Measurements from ENCODE around the gene ZNF236. TPM values are rescaled to one million over a fixed set of nuclear protein-coding genes. Genes with fewer than 3 reads are reported as not detected.

The ZNF236 gene
- total and polyA plus RNA-seq, 10 of the 15 experiments (the other 5 are each of a cell fraction or from before 2014, with no cell fraction given) = 1.0 to 14.4 (median 5.9) TPM

DNA sequence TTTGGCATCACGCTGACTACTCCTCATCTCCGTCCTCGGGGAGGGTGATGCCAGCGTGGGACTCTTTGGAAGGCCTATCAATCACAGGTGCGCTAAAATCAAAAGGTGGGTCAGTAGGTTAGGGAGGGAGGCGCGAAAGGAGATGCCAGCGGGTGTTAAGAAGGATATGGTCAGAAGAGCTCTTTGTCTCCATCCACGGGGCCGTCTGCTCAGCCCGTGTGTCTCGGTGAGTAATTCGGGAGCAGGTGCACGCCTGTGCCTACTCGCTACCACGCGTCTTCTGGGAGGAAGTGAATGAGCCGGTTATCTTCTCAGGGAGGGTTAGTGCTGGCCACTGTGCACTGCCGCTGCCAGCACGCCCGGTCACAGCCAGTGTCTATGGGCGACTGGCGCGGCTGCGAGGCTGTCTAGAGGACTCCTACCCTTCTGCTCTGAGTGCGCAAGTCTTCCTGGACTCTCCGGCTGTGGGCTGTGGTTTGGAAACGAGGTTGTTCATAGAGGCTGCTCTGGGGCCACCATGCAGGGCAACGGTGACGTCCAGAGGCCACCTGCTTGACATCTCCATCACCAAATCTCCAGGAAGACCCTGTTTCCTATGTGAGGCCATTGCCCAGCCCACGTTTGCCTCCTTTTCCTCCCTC lies 156.9 kb downstream of the ZNF236 start:
- TF ChIP-seq POLR2A (IDR thresholded peaks at IDR 0.05; ENCODE audit: low read depth, low read length) (0 out of 2 replicates have a peak, but pooled peaks have one; percentile 24), SUZ12 (IDR thresholded peaks at IDR 0.05; ENCODE audit: unreplicated experiment) (no peak)
- no peak for FAIRE-seq
- in situ Hi-C loops (cut with MboI) (no loop called here), intact Hi-C loops (cut with micrococcal nuclease; ENCODE audit: unreplicated experiment) (no loop called here)
- Histone ChIP-seq H3K79me2 (ENCODE audit: control insufficient read depth, insufficient read depth, low read length) (no peaks in the 10 kb centered on the region), H4K20me1 (ENCODE audit: control insufficient read depth, insufficient read depth) (no peaks in the 10 kb centered on the region), H3K36me3 (ENCODE audit: control insufficient read depth in 2 of 2, insufficient read depth in 2 of 2, low read length in 1 of 2) (no peaks in the 10 kb centered on the region), H2AFZ (ENCODE audit: control insufficient read depth, low read depth, low read length) (no peak overlapping the region), H3K9ac (ENCODE audit: control insufficient read depth, insufficient read depth, low read length) (no peak overlapping the region), H3K4me2 (ENCODE audit: control insufficient read depth, insufficient read depth) (no peak overlapping the region), H3K4me3 (no peak overlapping the region), H3K27me3 (replicated peaks in 1 of 2; ENCODE audit: control insufficient read depth in 2 of 2, insufficient read depth in 2 of 2, low read length in 1 of 2) (no peaks in the 10 kb centered on the region), H3K9me3 (replicated peaks; ENCODE audit: control insufficient read depth, insufficient read depth, low read length) (no peaks in the 10 kb centered on the region), H3K4me1 (ENCODE audit: control insufficient read depth, insufficient read depth, low read length) (peaks cover 21% of the 10 kb centered on the region), H3K27ac (ENCODE audit: control insufficient read depth, insufficient read depth) (no peak overlapping the region)
- WGBS (ENCODE audit: insufficient coverage, insufficient replicate concordance, low lambda C conversion rate, missing lambda C conversion rate) = 73% methylated on average over 29 of the region's 31 CpGs
- ChIA-PET RAD21 (ENCODE audit: unreplicated experiment) (no interaction called here), CTCF (interaction anchor here (1.3 to 12.7 kb wide), 3 partner anchors 15 to 176 kb away, joined by 4 to 236 read pairs (median 208); no protein-coding TSS in a partner anchor), POLR2A (interaction anchor here (1.5 kb wide), 1 partner anchor 14 kb away, joined by 3 read pairs; no protein-coding TSS in a partner anchor), SMC1A (ENCODE audit: uncharacterized antibody, unreplicated experiment) (interaction anchor here (1.8 to 7.6 kb wide), 4 partner anchors 9 to 177 kb away, joined by 6 to 140 read pairs (median 55); no protein-coding TSS in a partner anchor)
- DNase-seq (ENCODE audit: low read depth, low spot score) = no peak
- no peak for ATAC-seq
- no TSS peak for BruUV-seq (replicated peaks)

DNA sequence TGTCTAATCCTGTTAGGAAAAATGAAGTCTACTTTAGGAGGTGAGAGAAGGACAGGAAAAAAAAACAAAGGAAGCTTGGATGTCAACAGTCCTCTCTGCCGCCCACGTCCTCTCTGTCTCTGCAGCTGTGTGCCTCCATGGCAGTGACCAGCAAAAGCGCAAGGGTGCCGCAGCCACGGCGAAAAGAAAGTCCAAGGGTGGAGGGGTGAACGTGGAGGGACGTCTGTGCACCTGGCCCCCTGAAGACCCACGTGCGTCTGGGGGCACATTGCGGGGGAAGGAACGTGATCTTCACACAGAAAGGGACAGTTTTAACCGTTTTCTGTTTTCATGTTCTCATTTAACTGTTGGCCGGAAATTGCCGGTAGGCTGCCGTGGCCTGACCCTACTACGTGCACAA lies 157.5 kb downstream of the ZNF236 start:
- no peaks in the 10 kb centered on the region for H3K79me2 ChIP-seq (ENCODE audit: control insufficient read depth, insufficient read depth, low read length)
- no TSS peak for BruUV-seq (replicated peaks)
- ChIA-PET POLR2A (interaction anchor here (0.6 to 1.5 kb wide), 2 partner anchors 15 to 163 kb away, joined by 3 read pairs; no protein-coding TSS in a partner anchor), RAD21 (ENCODE audit: unreplicated experiment) (interaction anchor here (1.2 to 5.5 kb wide), 4 partner anchors 13 to 177 kb away, joined by 3 to 70 read pairs (median 66); no protein-coding TSS in a partner anchor), CTCF (interaction anchor here (1.2 to 12.7 kb wide), 7 partner anchors 15 to 232 kb away, joined by 4 to 236 read pairs (median 62); no protein-coding TSS in a partner anchor), SMC1A (ENCODE audit: uncharacterized antibody, unreplicated experiment) (interaction anchor here (0.9 to 7.6 kb wide), 8 partner anchors 10 to 178 kb away, joined by 3 to 140 read pairs (median 10); no protein-coding TSS in a partner anchor)
- no peak overlapping the region for H3K27ac ChIP-seq (ENCODE audit: control insufficient read depth, insufficient read depth)
- intact Hi-C loops (cut with micrococcal nuclease; ENCODE audit: unreplicated experiment) = loop anchor here (2.0 kb wide), 1 partner anchor 15 kb away; no protein-coding TSS in a partner anchor
- no peaks in the 10 kb centered on the region for H3K36me3 ChIP-seq (ENCODE audit: control insufficient read depth in 2 of 2, insufficient read depth in 2 of 2, low read length in 1 of 2)
- no peaks in the 10 kb centered on the region for H3K27me3 ChIP-seq (replicated peaks in 1 of 2; ENCODE audit: control insufficient read depth in 2 of 2, insufficient read depth in 2 of 2, low read length in 1 of 2)
- DNase-seq (ENCODE audit: low read depth, low spot score) = no peak
- in situ Hi-C loops (cut with MboI) = loop anchor here (5.0 to 10.0 kb wide), 2 partner anchors 58 to 175 kb away; no protein-coding TSS in a partner anchor
- 84% methylated on average over 17 of the region's 17 CpGs for WGBS (ENCODE audit: insufficient coverage, insufficient replicate concordance, low lambda C conversion rate, missing lambda C conversion rate)
- H3K4me1 ChIP-seq (ENCODE audit: control insufficient read depth, insufficient read depth, low read length) = peaks cover 21% of the 10 kb centered on the region
- H3K9me3 ChIP-seq (replicated peaks; ENCODE audit: control insufficient read depth, insufficient read depth, low read length) = no peaks in the 10 kb centered on the region
- H4K20me1 ChIP-seq (ENCODE audit: control insufficient read depth, insufficient read depth) = no peaks in the 10 kb centered on the region
- no peak overlapping the region for H3K9ac ChIP-seq (ENCODE audit: control insufficient read depth, insufficient read depth, low read length)
- no peak overlapping the region for H3K4me2 ChIP-seq (ENCODE audit: control insufficient read depth, insufficient read depth)
- H3K4me3 ChIP-seq = no peak overlapping the region
- FAIRE-seq = no peak
- 0 out of 2 replicates have a peak, but pooled peaks have one; percentile 7 for TF ChIP-seq POLR2A (IDR thresholded peaks at IDR 0.05; ENCODE audit: low read depth, low read length)
- no peak for TF ChIP-seq SUPT20H (IDR thresholded peaks at IDR 0.05; ENCODE audit: borderline replicate concordance, control insufficient read depth, low read depth, low read length)
- ATAC-seq = no peak
- H2AFZ ChIP-seq (ENCODE audit: control insufficient read depth, low read depth, low read length) = no peak overlapping the region
